ENCODE data around the gene PHACTR3.

- no peak for TF ChIP-seq CTCF (IDR thresholded peaks at IDR 0.05 in 2 of 3, conservative IDR thresholded peaks at IDR 0.05 in 1 of 3; ENCODE audit: borderline replicate concordance in 1 of 3, insufficient read depth in 1 of 3, low read depth in 2 of 3, low read length in 2 of 3)
- TF ChIP-seq RAD21 (IDR thresholded peaks at IDR 0.05; ENCODE audit: low read depth) = no peak
- no peak for TF ChIP-seq MAX (IDR thresholded peaks at IDR 0.05)
- TF ChIP-seq SIN3A (IDR thresholded peaks at IDR 0.05; ENCODE audit: low read depth) = no peak
- TF ChIP-seq ZNF274 (IDR thresholded peaks at IDR 0.05; ENCODE audit: low read depth, low read length) = no peak
- TF ChIP-seq ATF3 (IDR thresholded peaks at IDR 0.05) = no peak
- TF ChIP-seq EZH2phosphoT487 (IDR thresholded peaks at IDR 0.05; ENCODE audit: borderline replicate concordance) = no peak
- TF ChIP-seq TCF7L2 (IDR thresholded peaks at IDR 0.05; ENCODE audit: borderline replicate concordance, extremely low read depth, insufficient read depth, insufficient read length) = no peak
- TF ChIP-seq EGR1 (IDR thresholded peaks at IDR 0.05; ENCODE audit: low read depth) = no peak
- TF ChIP-seq FOSL1 (IDR thresholded peaks at IDR 0.05; ENCODE audit: low read depth) = no peak
- no peak for TF ChIP-seq CEBPB (IDR thresholded peaks at IDR 0.05; ENCODE audit: low read depth)
- TF ChIP-seq EZH2 (IDR thresholded peaks at IDR 0.05) = no peak
- TF ChIP-seq POLR2A (IDR thresholded peaks at IDR 0.05; ENCODE audit: borderline replicate concordance, extremely low read depth, insufficient read depth, insufficient read length) = no peak
Measured at GRCh38 chr20:59678951-59679350, 74.6 kb downstream of the PHACTR3 start.

Data from HCT116 (cell line).